HG02840 (cell line): ENCODE measurements around the gene ANTXR1.

Experiments
- ATAC-seq: cut with Tn5 transposase; IDR thresholded peaks from one replicate; pipeline ENCODE4 v1.9.1; 2021; ENCODE audit warnings: mild to moderate bottlenecking, moderate library complexity, moderate number of reproducible peaks; ENCODE audit not compliant: unreplicated experiment, low FRiP score

ANTXR1 gene

DNA sequence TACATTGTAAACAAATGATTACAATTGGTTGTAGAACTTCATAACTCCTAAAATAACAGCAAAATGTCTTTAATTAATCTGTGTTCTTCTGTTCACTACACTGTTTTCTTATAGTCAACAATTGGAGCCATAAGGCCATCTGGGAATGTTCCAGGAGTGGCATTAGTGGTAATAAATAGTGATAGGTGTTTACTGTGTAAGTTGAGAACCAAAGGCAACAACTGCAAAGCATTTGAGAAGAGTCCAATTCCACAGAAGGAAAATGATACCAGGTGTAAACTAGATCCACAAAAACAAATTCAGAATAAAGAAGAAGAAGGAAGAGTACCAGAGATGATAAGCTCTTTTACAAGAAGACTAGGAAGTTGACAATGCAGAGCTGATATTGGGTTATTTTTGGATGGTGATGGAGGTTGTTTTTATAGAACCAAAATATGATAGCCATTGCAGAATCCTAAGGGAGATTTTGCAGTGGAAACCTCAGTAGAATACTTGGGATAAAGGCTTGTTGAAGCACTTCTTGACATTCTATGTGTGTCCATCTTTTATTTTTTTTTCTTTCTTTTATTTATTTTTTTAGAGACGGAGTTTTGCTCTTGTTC, 52.9 kb downstream of the ANTXR1 start:
- ATAC-seq = no peak

DNA sequence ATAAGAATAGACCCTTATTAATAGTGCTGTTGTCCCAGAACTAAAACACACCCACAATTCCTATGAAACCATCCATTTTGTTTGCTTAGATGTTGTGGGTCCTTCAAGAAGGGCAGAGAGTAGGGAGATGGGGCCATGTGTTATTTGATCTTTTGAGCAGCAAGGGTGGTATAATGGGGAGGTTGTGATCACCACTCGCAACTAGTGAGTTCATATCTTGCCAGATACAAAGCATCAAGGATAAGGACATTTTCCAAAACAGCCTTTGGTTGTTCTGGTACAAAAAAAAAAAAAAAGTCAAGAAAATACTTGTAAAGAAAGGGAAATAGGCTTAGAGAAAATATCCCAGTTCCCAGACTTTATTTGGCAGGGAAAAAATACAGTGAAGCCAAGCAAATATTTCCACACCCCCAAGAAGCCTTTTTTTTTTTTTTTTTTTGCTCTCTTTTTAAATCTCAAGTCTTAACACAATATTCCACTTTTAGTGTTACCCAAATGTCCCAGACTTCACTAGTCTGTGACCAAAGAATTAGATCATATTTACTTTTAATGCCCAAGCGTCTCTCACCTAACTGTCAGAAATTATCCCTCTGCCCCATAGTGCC, 54.1 kb downstream of the ANTXR1 start:
- no peak for ATAC-seq

DNA sequence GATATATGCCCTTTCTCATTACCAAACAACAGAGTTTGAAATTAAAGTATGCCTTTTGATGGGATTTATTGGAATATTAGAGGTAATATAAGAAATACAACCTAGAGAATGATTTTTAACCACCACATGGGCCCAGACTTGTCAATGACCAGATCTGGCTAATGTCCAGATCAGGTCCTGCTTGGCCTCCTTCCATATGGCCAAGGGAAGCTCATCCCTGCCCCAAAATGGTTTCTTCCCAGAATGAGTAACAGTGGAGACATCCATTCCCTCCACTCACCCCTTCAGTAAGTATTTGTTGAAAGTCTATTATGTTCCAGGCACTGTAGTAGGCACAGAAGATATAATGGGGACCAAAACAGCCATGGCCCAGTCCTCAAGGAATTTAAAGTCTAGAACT, 54.9 kb downstream of the ANTXR1 start:
- no peak for ATAC-seq

DNA sequence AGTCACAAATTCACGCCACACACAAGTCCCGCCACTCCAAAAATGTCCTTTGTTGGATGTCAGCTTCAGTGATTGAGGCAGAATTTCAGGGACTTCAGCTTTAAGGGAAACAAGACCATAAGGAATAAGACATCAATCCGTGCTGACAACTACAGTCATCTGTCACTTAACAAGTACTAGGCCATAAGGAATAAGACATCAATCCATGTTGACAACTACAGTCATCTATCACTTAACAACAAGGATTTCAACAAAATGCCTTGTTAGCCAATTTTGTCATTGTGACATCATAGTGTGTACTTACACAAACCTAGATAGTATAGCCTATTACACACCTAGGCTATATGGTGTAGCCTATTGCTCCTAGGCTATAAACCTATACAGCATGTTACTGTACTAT, 58.0 kb downstream of the ANTXR1 start:
- ATAC-seq = no peak

DNA sequence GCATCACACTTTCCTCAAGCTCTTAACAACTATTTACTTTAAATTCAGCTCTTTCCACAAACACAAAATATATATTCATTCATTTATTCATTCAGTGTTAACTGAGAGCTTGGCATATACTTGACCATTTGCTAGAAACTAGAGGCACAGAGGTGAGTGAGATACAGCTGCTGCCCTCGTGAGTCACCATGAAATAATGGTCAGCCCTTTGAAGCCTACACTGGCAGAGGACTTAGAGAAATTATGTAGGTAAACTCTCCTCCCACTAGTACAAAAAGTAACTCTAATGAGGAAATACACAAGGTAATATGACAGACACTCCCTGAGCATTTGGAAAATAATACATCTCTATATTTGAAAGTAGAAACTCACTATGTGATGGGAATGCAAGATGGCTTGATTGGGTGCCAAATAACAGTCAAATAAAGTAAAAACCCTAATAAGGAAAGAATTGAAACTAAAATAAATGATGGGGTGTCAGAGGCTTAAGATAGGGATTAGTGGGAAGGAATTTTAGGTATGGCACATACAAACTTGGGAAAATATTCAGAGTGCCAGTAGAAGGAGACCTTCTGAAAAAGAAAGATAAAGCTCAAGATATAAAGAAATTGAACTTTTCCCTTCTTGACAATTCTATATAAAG, 61.1 kb downstream of the ANTXR1 start:
- no peak for ATAC-seq

DNA sequence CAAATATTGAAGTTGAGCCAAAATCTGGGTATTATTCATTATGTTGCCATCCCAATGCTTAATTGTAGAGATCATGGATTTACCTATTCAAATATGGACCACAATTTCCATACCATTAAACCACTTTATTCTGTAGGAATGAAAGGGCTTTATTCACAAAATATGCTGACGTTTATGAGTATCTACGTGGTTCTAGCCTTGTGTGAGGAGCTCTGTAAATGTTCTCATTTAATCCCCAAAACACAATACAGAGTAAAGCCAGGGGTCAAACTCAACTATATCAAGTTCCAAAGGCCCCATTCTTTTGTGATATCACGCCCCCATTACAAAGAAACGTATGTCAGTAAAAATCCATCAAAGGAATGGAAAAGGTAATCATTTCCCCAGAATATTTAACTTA, 61.9 kb downstream of the ANTXR1 start:
- ATAC-seq = no peak

DNA sequence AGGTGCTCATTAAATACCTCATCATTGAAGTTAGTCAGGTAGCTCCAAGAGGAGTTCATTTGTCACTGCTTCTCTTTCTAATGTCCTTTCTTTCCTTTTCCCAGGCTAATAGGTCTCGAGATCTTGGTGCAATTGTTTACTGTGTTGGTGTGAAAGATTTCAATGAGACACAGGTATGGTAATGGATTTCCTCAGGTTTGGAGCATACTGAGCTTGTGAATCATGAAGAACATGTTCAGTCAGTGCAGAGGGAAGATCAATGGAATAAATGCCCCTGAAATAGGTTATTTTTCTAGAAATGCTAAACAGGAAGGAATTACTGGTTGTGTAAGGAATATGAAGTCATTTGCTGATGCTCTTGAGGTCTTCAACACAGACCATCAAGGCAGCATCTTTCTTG, 62.5 kb downstream of the ANTXR1 start:
- no peak for ATAC-seq

DNA sequence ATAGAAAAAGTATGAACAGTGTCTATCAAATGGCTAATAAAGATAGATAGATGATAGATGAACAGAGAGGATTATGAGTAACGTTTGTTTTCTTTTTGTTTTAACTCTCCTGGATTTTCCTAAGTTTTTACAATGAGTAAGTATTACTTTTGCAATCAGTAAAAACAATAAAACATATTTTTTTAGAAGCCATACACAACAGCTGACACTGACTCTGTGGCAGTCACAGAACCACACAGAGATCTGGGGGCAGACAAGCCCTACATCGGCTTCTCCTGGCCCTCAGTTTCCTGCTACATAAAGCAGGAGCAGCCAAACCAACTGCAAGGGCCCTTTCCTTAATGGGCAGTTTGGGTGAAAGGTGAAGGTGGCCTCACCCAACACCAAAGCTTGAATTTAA, 63.6 kb downstream of the ANTXR1 start:
- no peak for ATAC-seq

DNA sequence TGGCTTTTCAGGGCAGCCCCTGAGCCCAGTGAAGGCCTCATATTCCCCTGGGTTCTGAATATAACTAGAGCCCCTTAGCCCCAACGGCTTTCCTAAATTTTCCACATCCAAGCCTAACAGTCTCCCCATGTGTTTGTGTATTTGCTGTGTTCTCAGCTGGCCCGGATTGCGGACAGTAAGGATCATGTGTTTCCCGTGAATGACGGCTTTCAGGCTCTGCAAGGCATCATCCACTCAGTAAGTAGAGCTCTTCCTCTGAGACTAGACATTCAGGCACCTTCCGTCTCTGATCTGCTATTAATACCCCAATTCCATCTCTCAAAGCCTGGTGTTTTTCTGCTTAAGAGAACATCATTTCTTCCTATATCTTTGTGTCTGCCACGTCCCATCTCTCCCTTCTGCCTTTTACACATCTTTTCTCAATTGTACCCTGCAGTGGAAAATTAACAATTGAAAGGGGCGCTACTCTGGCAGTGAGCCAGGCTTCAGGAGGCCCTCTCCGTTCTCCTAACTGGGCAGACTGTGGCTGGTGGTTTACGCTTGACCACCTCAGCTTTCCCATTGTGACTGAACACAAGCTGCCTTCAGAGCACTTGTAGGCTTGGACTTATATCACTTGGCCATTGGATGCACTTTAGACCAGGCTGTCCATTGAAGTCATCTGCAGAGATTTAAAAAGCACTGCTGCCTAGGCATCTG, 64.4 kb downstream of the ANTXR1 start:
- no peak for ATAC-seq

DNA sequence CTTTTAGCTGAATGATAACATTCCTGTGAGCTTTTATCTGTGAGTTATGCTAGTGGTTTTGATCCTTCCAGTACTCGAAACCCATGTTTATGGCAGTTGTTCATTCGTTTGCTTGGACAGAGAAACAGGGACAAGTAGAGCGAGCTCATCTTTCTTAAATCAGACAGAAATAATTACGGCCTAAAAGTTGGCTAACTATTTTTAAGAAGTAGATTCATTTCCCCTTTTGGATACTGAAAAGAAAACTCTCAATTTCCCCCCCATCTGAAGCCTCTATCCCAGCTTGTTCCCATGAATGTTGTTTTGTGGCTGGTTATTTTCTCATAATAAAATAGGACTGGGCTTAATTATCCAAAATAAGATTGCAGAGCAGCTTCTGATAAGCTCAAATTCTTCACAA, 67.1 kb downstream of the ANTXR1 start:
- ATAC-seq = no peak

DNA sequence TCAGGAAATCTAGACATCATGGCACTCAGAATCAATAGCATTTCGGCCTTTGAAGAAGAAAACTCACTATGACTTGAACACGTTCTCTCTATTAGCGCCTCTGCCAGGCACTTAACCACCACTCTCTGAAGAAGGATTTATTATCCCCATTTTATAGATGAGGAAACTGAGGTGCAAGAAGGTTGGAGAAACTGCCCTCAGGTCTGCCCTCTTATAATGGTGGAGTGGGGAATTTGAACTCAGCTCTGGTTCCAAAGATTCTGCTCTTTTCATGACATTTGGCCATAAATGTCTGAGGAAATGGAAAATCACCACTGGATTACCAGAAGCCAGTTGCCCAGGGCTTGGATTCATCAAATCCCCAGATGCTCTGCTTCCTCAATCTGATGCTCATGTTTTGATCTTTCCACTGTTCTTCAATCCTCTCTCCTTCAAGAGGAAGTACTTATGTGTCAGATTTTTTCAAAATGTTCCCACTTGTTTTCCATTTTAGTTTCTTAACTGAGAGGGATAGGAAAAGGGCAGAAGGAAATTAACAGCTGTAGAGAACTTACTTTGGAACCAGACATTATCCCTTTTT, 68.1 kb downstream of the ANTXR1 start:
- no peak for ATAC-seq

DNA sequence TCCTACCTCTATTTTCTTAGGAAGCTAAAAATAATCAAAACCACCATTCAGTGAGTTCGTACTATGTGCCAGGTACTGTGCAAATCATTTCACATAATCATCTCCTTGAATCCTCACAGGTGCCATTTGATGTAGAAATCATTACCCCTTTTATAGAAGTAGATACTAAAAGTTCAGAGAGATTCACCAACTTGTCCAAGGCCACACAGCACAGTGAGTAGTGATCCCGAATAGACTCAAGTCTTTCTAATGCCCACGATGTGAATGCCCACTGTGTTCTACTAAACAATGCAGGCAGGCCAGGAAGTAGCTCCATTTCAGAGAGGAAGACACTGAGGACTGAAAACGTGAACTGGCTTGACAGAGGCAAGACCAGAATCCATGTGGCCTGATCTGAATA, 68.8 kb downstream of the ANTXR1 start:
- ATAC-seq = no peak

DNA sequence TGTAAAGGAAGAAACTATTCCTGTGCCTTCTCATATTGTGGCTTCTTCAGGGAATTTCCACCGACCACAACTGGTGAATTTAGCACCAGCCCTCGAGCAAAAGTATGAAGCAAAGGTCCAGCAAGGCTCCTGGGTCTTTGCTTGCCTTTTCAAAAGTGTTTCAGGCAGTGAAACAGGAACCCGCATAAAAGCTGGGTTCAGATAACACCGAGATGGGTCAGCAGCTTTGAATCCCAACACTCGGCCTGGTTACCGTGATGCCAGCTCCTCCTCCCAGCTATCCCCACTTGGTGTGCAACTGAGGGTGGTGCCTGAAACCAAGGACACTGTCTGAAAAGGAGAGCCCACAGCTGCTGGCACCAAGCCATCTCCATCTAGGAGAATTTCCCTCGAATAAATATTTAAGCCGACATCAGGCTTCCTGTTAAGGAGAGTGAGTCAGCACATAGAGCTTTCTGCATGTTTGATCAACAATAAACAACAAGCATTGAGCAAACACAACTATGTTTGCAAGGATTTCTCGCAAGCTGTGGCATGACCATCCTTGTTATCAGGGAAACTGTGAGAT, 69.5 kb downstream of the ANTXR1 start:
- ATAC-seq = no peak

DNA sequence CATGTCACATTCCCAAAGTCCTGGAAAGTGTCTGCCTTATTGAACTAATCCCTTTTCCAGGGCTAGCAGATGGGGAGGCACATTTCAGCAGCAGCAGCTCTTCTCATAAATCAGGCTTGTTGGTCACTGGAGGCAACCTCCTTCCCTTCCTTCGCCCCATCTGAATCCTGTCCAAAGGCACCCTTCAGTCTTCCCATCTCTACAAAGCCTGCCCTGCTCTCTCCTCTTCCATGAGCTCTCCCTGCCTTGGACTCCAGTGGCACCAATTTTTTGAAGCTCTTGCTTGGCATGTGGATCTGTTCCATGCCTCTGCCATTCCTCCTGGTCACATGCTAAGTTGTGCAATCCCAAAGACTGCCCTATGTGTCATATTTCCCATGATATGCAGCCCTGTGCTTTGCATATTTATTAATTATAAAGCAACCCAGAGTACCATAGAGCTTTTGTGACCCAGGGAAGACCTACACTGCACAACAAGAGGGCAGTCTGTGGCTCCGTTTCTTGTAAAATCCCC, 70.3 kb downstream of the ANTXR1 start:
- no peak for ATAC-seq

DNA sequence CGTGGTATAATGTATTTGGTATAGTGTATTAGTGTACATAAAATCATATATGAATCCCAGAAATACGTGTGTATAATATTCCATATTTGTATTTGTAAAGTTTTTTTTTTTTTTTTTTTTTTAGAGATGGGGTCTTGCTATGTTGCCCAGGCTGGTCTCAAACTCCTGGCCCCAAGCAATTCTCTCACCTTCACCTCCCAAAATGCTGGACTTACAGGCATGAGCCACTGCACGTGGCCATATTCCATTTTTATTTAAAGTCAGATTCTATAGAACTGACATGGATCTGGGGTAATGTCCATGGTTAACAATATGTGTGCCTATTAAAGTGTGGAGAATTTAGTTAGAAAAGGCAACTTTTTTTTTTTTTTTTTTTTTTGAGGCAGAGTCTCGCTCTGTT, 71.5 kb downstream of the ANTXR1 start:
- ATAC-seq = no peak

DNA sequence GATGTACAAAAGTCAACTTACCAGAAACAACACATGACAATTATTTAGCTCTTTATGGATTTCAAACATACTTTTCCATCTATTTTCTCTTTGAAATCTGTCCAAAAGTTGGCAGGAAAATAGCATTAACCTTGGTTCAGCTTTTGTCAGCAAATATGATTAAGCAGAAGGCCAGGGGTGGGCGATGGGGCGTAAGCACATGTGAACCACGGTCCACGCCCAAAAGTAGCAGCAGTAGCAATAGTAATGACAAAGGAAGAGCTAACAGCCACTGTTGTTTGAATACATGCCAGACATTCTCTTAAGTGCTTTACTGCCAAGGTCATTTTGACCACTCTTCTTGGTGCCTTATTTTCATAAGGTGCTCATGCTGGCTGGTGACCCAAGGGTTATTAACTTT, 73.5 kb downstream of the ANTXR1 start:
- ATAC-seq = no peak

DNA sequence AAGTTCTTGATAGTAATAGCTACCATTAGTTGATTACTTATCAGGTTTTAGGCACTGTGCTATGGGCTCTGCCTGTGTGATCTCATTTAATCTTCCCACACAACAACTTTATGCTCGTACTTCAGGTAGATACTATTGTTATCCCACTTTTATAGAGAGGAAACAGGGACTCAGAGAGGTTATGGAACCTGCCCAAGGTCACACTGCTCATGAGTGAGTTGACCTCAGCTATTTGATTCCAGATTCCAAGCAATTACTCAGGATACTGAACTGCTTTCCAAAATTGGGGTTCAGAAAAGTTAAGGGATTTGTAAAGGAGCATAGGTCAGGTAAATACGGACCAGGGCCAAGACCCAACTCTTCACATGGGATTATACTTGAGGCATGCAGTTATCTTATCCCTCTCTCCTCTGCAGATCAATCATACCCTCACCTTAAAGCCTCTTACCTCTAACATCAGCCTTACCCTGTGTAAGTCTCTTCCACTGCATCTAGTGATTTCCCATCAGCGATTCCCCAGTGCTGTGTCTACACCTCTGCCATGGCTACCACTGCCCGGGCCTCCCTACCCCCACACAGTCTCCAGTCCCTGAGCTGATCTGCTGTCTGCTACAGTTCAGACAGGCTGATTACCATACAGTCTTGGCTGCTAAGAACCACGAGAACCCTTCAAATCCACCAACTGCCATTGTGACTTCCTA, 74.4 kb downstream of the ANTXR1 start:
- ATAC-seq = no peak

DNA sequence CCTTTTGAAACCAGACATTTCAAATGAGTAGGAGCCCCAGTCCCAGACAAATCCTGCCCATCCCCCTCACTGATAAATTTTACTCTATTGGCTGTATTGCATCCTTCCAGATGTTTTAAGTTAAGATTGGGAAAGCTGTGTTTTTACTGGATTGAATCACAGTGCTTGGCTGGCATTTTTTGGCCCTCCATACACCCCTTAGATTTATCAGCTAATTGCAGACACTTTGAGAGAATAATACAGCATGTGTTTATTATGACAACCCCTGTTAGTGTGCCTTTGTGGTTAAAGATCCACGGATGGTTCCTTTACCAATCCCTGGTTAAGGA, 74.9 kb downstream of the ANTXR1 start:
- no peak for ATAC-seq

DNA sequence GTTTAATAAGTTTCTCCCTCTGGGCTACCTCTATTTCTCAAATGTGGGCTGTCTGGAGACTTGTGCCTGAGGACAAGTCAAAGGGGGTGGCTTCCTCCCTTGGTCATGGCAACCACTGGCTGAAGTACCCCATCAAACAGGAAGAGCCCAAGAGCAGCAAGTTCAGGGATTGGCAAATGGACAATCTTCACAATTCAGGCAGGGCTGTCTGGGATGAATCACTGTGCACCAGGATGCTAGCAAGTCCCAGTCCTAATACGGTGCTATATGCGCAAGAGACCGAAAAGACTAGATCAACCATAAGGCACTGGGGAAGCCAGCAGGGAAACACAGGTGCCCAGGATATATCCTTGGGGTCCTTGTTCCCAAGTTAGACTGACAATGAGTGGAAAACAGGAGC, 75.5 kb downstream of the ANTXR1 start:
- no peak for ATAC-seq

DNA sequence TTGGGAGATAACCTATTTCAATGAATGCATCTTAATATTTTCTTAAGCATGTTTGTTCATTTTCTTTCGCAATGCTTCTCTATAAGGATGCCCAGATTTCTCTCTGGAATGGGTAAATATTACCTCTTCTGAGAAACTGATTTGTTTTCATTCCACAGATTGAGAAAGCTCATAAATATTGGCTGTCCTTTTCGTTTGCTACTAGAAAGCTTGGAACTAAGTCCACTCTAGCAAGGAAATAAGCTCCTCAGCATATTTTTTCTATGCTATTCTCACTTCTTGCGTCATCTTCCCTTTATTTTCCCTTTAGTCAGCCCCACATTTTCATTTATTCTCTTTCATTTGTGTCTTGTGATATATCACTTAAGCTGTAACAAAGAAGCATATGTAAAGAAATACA, 76.3 kb downstream of the ANTXR1 start:
- no peak for ATAC-seq
